CD4-positive, alpha-beta T cell treated with Interleukin-10 for 1 hour (primary cell): Measurements from ENCODE around the gene SYNE1.

Source experiments
- DNase-seq: peaks from one replicate; pipeline ENCODE4 v3.0.0-alpha.2; 2020

SYNE1 gene

GRCh38 chr6:152267967-152268845, 369.0 kb downstream of the SYNE1 start:
- DNase-seq: peak; percentile 47

DNA sequence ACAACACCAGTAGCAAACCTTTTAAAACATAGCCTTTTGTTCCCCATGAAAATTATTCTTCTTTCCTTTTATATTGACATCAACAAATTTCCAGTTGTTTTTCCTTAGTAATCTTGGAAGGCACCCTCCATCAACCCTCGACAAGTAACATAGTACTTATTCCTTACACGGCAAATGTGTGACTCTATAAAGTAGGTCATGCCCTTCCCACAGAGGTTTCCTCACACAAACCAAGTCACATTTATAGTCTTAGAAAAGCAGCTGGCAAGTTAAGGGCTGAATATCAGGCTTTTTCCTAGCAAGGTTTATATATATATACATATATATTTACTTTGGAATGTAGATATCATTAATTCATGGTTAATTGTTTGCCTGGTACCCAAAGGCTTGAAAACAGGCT, 371.5 kb downstream of the SYNE1 start:
- no peak for DNase-seq

- DNase-seq: no peak
Measured at GRCh38 chr6:152263582-152263981, 373.6 kb downstream of the SYNE1 start.

GRCh38 chr6:152261179-152261578, 376.0 kb downstream of the SYNE1 start:
- DNase-seq: no peak

DNA sequence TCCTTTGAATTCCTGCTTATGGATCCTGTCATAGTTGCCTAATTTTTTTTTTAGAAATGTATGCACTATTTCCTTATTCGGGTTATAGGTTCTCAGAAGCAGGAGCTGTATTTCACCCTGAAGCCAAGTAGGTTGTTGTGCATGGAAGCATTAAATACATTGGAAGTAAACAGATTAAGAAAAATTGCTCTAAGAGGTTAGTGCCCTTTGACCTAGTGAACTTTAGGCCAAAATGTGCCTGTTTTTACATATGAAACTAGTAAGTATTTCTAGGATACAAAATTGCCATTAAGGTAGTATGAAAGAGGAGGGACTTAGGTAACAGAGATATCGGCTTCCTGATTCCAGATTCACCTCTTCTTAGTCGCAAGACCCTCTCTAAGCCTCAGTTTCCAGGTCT, 377.9 kb downstream of the SYNE1 start:
- DNase-seq: no peak

- DNase-seq: no peak
Measured at GRCh38 chr6:152257581-152257980, 379.6 kb downstream of the SYNE1 start.

GRCh38 chr6:152250127-152250526, 387.0 kb downstream of the SYNE1 start:
- no peak for DNase-seq

DNA sequence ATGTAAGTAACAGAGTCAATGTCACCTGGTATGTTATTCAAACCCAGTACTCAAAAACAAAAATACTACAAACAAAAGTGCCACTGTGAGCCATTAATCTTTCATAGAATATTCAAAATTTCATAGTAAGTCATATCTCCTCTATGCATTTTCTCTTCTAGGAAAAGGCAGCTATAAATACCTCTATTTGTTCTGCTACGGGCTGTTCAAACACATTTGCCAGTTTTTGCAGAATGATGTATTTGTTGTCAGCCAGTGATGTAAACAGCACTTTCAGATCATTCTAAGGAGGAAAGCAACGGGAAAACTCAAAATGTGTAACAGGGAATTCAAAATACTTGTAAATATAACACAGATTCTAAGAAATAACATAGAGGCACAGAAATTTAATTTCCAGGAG, 388.2 kb downstream of the SYNE1 start:
- DNase-seq: no peak

- no peak for DNase-seq
Measured at GRCh38 chr6:152246554-152247337, 390.4 kb downstream of the SYNE1 start.

GRCh38 chr6:152244998-152245630, 392.0 kb downstream of the SYNE1 start:
- DNase-seq: no peak

- no peak for DNase-seq
Measured at GRCh38 chr6:152241013-152241766, 396.0 kb downstream of the SYNE1 start.

DNA sequence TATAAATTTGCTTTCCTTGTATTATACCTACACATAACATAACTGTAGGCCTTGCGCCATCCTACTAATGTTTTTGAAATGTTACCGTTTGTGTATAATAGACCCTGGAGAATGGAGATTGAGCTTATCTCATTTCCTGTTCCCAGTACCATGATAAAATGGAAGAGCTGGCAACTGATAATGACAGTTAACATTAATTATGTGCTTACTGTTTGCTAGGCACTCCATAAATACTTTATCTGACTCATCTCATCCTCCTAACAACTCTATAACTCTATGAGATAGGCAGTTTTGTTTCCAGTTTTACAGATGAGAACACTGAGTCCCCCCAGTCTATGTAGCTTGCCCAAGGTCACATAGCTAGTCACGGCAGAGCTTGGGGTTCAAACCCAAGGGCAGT, 396.7 kb downstream of the SYNE1 start:
- DNase-seq: no peak

GRCh38 chr6:152236370-152237097, 400.6 kb downstream of the SYNE1 start:
- no peak for DNase-seq

GRCh38 chr6:152233547-152234320, 403.4 kb downstream of the SYNE1 start:
- DNase-seq: peak; percentile 38

GRCh38 chr6:152232501-152233151, 404.5 kb downstream of the SYNE1 start:
- DNase-seq: peak; percentile 14

- no peak for DNase-seq
Measured at GRCh38 chr6:152229330-152229729, 407.8 kb downstream of the SYNE1 start.

DNA sequence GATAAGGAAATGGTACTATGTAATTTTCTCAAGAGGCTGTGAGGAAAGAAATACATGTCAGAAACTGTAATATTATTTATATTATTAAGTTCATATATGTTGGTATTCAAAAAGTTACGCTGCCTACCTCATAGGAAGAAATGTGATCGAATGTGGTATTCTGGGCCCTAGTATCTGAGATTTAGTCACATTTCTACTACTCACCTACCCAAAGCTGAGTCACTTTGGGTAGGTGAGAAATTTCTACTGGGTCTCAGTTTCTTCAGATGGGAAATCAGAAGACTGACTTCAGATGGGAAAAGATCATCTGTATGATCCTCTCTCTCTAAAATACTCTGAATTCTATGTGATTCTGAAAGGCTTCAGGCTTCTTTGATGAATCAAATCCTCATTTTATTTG, 411.0 kb downstream of the SYNE1 start:
- no peak for DNase-seq

DNA sequence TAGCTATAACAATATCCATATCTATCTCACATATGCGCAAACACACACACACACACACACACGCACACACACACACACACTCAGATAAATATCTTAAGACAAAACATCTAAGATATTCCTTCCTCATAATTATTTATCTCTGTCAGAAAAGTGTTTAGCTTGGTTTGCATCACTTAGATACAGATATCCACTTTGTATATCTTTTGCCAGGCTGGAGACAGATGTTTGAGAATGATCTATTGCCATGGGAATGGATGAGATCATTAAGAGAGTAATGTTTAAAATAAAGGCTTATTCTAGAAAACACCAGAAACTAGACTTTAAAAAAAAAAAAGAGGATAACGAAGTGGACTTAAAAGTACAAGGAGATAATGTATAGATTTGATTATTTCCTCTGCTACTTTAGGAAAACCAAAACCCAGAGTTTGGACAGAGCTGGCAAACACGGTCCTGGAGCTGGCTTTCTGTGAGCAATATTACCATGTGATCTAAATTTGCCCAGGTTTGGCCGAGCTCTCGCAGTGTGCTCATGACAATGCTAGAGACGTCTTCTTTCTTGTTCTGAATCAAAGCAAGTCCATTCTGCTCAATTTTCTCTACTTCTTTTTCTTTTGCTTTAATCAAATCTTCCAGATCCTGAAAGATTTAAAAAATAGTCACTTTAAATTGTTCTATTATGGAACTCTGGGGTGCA, 411.8 kb downstream of the SYNE1 start:
- no peak for DNase-seq

- no peak for DNase-seq
Measured at GRCh38 chr6:152223636-152224035, 413.5 kb downstream of the SYNE1 start.
